Right lobe of liver (tissue), 6 donors: Measurements from ENCODE around the gene GATA3. TPM values are rescaled to one million over a fixed set of nuclear protein-coding genes. Genes with fewer than 3 reads are reported as not detected.
A peak's percentile ranks its signal among the peaks of the same experiment; 100 is the strongest.

ENCODE experiments used
- ATAC-seq, 4 donors: fragments of 200-7000 bp; cut with Tn5 transposase; one replicate each; pipeline ENCODE4 v1.9.1; 2020; ENCODE audit warnings: mild to moderate bottlenecking in 4 of 4, moderate library complexity in 4 of 4
- DNase-seq, 3 donors: peaks; one replicate each; pipeline ENCODE4 v3.0.0-alpha.2; 2020
- H3K27ac ChIP-seq, 3 donors: fragments of 200-600 bp; one replicate each; pipeline ENCODE4 v1.8.0; 2022
- H3K27me3 ChIP-seq, 2 donors: fragments of 200-600 bp; one replicate each; pipeline ENCODE4 v1.8.0; 2022
- H3K36me3 ChIP-seq, 4 donors: fragments of 200-600 bp; sonication (generic) in 1 of 4; one replicate each; pipeline versions ENCODE4 v1.5.1 to v1.8.0; 2017 to 2022; ENCODE audit warnings: control low read depth in 1 of 4
- H3K4me1 ChIP-seq, 4 donors: fragments of 200-600 bp; sonication (generic) in 1 of 4; one replicate each; pipeline versions ENCODE4 v1.5.1 to v1.8.0; 2017 to 2022; ENCODE audit warnings: control low read depth in 1 of 4
- H3K4me3 ChIP-seq, 3 donors: fragments of 200-600 bp; one replicate each; pipeline ENCODE4 v1.8.0; 2022
- H3K9me3 ChIP-seq, 4 donors: fragments of 200-600 bp; sonication (generic) in 1 of 4; one replicate each; pipeline versions ENCODE4 v1.5.1 to v1.8.0; 2017 to 2022; ENCODE audit warnings: control low read depth in 1 of 4
- CTCF ChIP-seq, 4 donors: fragments of 200-600 bp in 3 of 4; fragments of 450-650 bp in 1 of 4; IDR thresholded peaks; one replicate each; pipeline versions ENCODE4 v1.5.1 to v1.8.0; 2016 to 2022; ENCODE audit warnings: antibody characterized with exemption in 4 of 4, mild to moderate bottlenecking in 2 of 4
- POLR2A ChIP-seq: fragments of 450-650 bp; IDR thresholded peaks from one replicate; pipeline ENCODE4 v1.6.1; 2017; ENCODE audit warnings: antibody characterized with exemption, mild to moderate bottlenecking
- WGBS: methylation state at CpG from one replicate; pipeline ENCODE4 v1.1.6; 2018; ENCODE audit warnings: low coverage, low lambda C conversion rate; ENCODE audit not compliant: insufficient coverage; ENCODE audit errors: missing lambda C conversion rate; 5-methylcytosine and 5-hydroxymethylcytosine counted together
- intact Hi-C, 2 donors: fragments of 100-400 bp; cut with DNase I; formaldehyde crosslinking; loops; one replicate each; pipeline versions ENCODE4 v1.11.2 to v1.14.1; 2022
- total RNA-seq, 6 experiments: library from RNA; depleted of rRNA in 2 of 6; stranded (reverse); fragments of >200 nt in 2 of 6; fragmentation: NEBNext Ultra II Directional in 3 of 6; extraction: Animal tissue kit (Norgen Biotek cat#: 25700) in 3 of 6; gene quantifications; one replicate each; pipeline versions ENCODE4 v1.1.0 to v1.2.4, GENCODE V29; 2016 to 2023
- donor health status: DM: no; HTN: yes; CAD: no.
- donor health status: DM: no; HTN: no; CAD: no.
- donor health status: DM: no; HTN: no; CAD: no.
- donor health status: DM: no; HTN: yes; CAD: no.
- donor health status: DM: no; HTN: yes; CAD: no.

GATA3 gene
- total RNA-seq, 6 experiments from 2014 or later, result 0.26 to 1.0 (median 0.53) TPM; not detected in 1

- H3K27me3 ChIP-seq, result peaks cover 7 to 27% of the 10 kb centered on the region in 2 donors
- peak; percentile 75 to 89 (median 84) for TF ChIP-seq CTCF (IDR thresholded peaks at IDR 0.05)
- TF ChIP-seq POLR2A, result no peak
- DNase-seq (peak; percentile 85 to 92 (median 90)), ATAC-seq (peak; percentile 81 to 87 (median 86))
- H3K4me3 ChIP-seq, result peak overlapping the region; percentile 33 to 59 (median 49)
- H3K9me3 ChIP-seq, result no peaks in the 10 kb centered on the region
- H3K4me1 ChIP-seq, result peaks cover 0 to 44% (median 15%) of the 10 kb centered on the region in 4 donors
- WGBS, result 0% methylated on average over 43 of the region's 60 CpGs
- peak overlapping the region in 2 of 3 donors; percentile 40 to 57 for H3K27ac ChIP-seq
- intact Hi-C loops, result no loop called here
- H3K36me3 ChIP-seq, result no peaks in the 10 kb centered on the region
Observed at GRCh38 chr10:8053446-8054243, 843 bp upstream of the GATA3 start.

- H3K4me1 ChIP-seq, result peaks cover 0 to 42% (median 14%) of the 10 kb centered on the region in 4 donors
- DNase-seq (no peak), ATAC-seq (peak in 1 of 4 donors; percentile 2)
- no peaks in the 10 kb centered on the region for H3K36me3 ChIP-seq
- whole genome bisulfite sequencing, result 0% methylated on average over 7 of the region's 25 CpGs
- TF ChIP-seq POLR2A, result no peak
- no peak for TF ChIP-seq CTCF (IDR thresholded peaks at IDR 0.05)
- intact Hi-C loops, result no loop called here
- H3K27ac ChIP-seq, result peak overlapping the region; percentile 15 to 57 (median 40)
- peak overlapping the region; percentile 33 to 59 (median 49) for H3K4me3 ChIP-seq
- H3K9me3 ChIP-seq, result no peaks in the 10 kb centered on the region
- H3K27me3 ChIP-seq, result peaks cover 7 to 22% of the 10 kb centered on the region in 2 donors
Observed at GRCh38 chr10:8054244-8054493, 319 bp upstream of the GATA3 start.

GRCh38 chr10:8055420-8056349, 1.2 kb downstream of the GATA3 start:
- intact Hi-C loops, result no loop called here
- DNase-seq (peak in 1 of 3 donors; percentile 37), ATAC-seq (peak in 1 of 4 donors; percentile 4)
- TF ChIP-seq CTCF (IDR thresholded peaks at IDR 0.05), result no peak
- TF ChIP-seq POLR2A, result no peak
- peak overlapping the region; percentile 34 to 57 (median 50) for H3K27ac ChIP-seq
- no peaks in the 10 kb centered on the region for H3K36me3 ChIP-seq
- H3K4me3 ChIP-seq, result peak overlapping the region; percentile 33 to 59 (median 49)
- H3K4me1 ChIP-seq, result peaks cover 0 to 27% (median 6%) of the 10 kb centered on the region in 4 donors
- no peaks in the 10 kb centered on the region for H3K9me3 ChIP-seq
- 1% methylated on average over 29 of the region's 85 CpGs for WGBS
- peaks cover 7 to 17% of the 10 kb centered on the region in 2 donors for H3K27me3 ChIP-seq

GRCh38 chr10:8056378-8056777, 1.9 kb downstream of the GATA3 start:
- Histone ChIP-seq H3K27me3 (peaks cover 7 to 13% of the 10 kb centered on the region in 2 donors), H3K27ac (peak overlapping the region; percentile 34 to 57 (median 36)), H3K4me1 (peaks cover 0 to 20% (median 5%) of the 10 kb centered on the region in 4 donors), H3K9me3 (no peaks in the 10 kb centered on the region), H3K36me3 (no peaks in the 10 kb centered on the region), H3K4me3 (peak overlapping the region; percentile 33 to 59 (median 49))
- intact Hi-C loops, result no loop called here
- TF ChIP-seq CTCF (IDR thresholded peaks at IDR 0.05) (no peak), POLR2A (no peak)
- DNase-seq (no peak), ATAC-seq (no peak)
- WGBS, result 41% methylated on average over 4 of the region's 6 CpGs
